Panc1 (cell line): ENCODE results near the gene SDK1.

ENCODE experiments used
- CTCF ChIP-seq: fragments of 450-650 bp; IDR thresholded peaks from 2 replicates; pipeline ENCODE4 v1.5.1; 2017; ENCODE audit warnings: mild to moderate bottlenecking
- POLR2AphosphoS5 ChIP-seq: IDR thresholded peaks from 2 replicates; pipeline ENCODE4 v1.6.1; 2012; ENCODE audit warnings: mild to moderate bottlenecking, low read depth, low read length, moderate library complexity
- REST ChIP-seq, 2 experiments: IDR thresholded peaks; 2 replicates each; pipeline ENCODE4 v1.6.1; 2011 to 2012; ENCODE audit warnings: low read depth in 2 of 2, control low read depth in 1 of 2, low read length in 1 of 2, mild to moderate bottlenecking in 1 of 2, moderate library complexity in 1 of 2; ENCODE audit not compliant: insufficient read depth in 1 of 2
- SIN3A ChIP-seq: IDR thresholded peaks from 2 replicates; pipeline ENCODE4 v1.6.1; 2012; ENCODE audit warnings: low read depth, mild to moderate bottlenecking, low read length, moderate library complexity, borderline replicate concordance; ENCODE audit not compliant: insufficient read depth
- TCF7L2 ChIP-seq: IDR thresholded peaks from 2 replicates; pipeline ENCODE4 v1.6.1; 2011; ENCODE audit warnings: mild to moderate bottlenecking, low read depth, low read length, inconsistent platforms

GRCh38 chr7:4100691-4101090 lies 799.6 kb downstream of the SDK1 start:
- TF ChIP-seq CTCF (no peak), POLR2AphosphoS5 (no peak), SIN3A (no peak), TCF7L2 (no peak), REST (IDR thresholded peaks at IDR 0.05; ENCODE audit: insufficient read depth in 1 of 2, low read depth in 2 of 2, low read length in 1 of 2) (no peak)
